Astrocyte (in vitro differentiated cells and primary cell): Measurements from ENCODE around the gene DCDC2B. TPM values are rescaled to one million over a fixed set of nuclear protein-coding genes. Genes with fewer than 3 reads are reported as not detected.
A peak's percentile ranks its signal among the peaks of the same experiment; 100 is the strongest.

Experiments
- DNase-seq: peaks from one replicate; pipeline ENCODE4 v3.0.0-alpha.2; 2010; ENCODE audit warnings: low read depth
- FAIRE-seq: peaks from 2 replicates; lab custom pipeline; 2011; peaks lifted over from hg19 to GRCh38; lab: Jason Lieb, UNC
- H2AFZ ChIP-seq: 2 replicates; pipeline ENCODE4 v1.6.0; 2012; ENCODE audit warnings: low read depth, low read length, inconsistent platforms
- H3K27ac ChIP-seq: 2 replicates; pipeline ENCODE4 v1.5.1; 2011; ENCODE audit warnings: low read depth, low read length, inconsistent platforms
- H3K27me3 ChIP-seq: 2 replicates; pipeline ENCODE4 v1.6.0; 2011; ENCODE audit warnings: low read length, inconsistent platforms; ENCODE audit not compliant: insufficient read depth
- H3K36me3 ChIP-seq: 2 replicates; pipeline ENCODE4 v1.5.1; 2011; ENCODE audit warnings: low read length, inconsistent platforms; ENCODE audit not compliant: insufficient read depth
- H3K4me1 ChIP-seq: 2 replicates; pipeline ENCODE4 v1.5.1; 2011; ENCODE audit warnings: low read length, inconsistent platforms; ENCODE audit not compliant: insufficient read depth
- H3K4me2 ChIP-seq: 2 replicates; pipeline ENCODE4 v1.6.0; 2012; ENCODE audit warnings: low read length, inconsistent platforms
- H3K4me3 ChIP-seq: 2 replicates; pipeline ENCODE4 v1.5.1; 2011; ENCODE audit warnings: low read depth, mild to moderate bottlenecking, low read length, inconsistent platforms; ENCODE audit not compliant: insufficient read depth
- H3K79me2 ChIP-seq: 2 replicates; pipeline ENCODE4 v1.6.0; 2012; ENCODE audit warnings: mild to moderate bottlenecking, low read length, inconsistent platforms; ENCODE audit not compliant: insufficient read depth
- H3K9ac ChIP-seq: 2 replicates; pipeline ENCODE4 v1.6.0; 2012; ENCODE audit warnings: mild to moderate bottlenecking, low read length, inconsistent platforms
- H3K9me3 ChIP-seq: 2 replicates; pipeline ENCODE4 v1.5.1; 2012; ENCODE audit warnings: low read depth, mild to moderate bottlenecking, low read length, inconsistent platforms; ENCODE audit not compliant: insufficient read depth
- H4K20me1 ChIP-seq: 2 replicates; pipeline ENCODE4 v1.6.0; 2012; ENCODE audit warnings: low read length, inconsistent platforms; ENCODE audit not compliant: insufficient read depth
- H3K27ac Mint-ChIP-seq: one replicate; pipeline ENCODE4 v1.8.0; 2021; ENCODE audit warnings: mild to moderate bottlenecking, mixed read lengths; ENCODE audit not compliant: unreplicated experiment
- H3K27me3 Mint-ChIP-seq: one replicate; pipeline ENCODE4 v1.8.0; 2021; ENCODE audit warnings: low read depth, mixed read lengths; ENCODE audit not compliant: unreplicated experiment
- H3K36me3 Mint-ChIP-seq: one replicate; pipeline ENCODE4 v1.8.0; 2021; ENCODE audit warnings: low read depth, mixed read lengths; ENCODE audit not compliant: unreplicated experiment
- H3K4me1 Mint-ChIP-seq: one replicate; pipeline ENCODE4 v1.8.0; 2021; ENCODE audit warnings: low read depth, mixed read lengths; ENCODE audit not compliant: unreplicated experiment
- H3K4me3 Mint-ChIP-seq: one replicate; pipeline ENCODE4 v1.8.0; 2021; ENCODE audit warnings: mild to moderate bottlenecking, moderate library complexity, mixed read lengths; ENCODE audit not compliant: unreplicated experiment
- H3K9me3 Mint-ChIP-seq: one replicate; pipeline ENCODE4 v1.8.0; 2021; ENCODE audit warnings: mild to moderate bottlenecking, mixed read lengths; ENCODE audit not compliant: unreplicated experiment
- CTCF ChIP-seq: IDR thresholded peaks from 2 replicates; pipeline ENCODE4 v1.5.1; 2011; ENCODE audit warnings: low read depth, mild to moderate bottlenecking, inconsistent platforms, low read length, moderate library complexity; ENCODE audit not compliant: insufficient read depth
- EZH2 ChIP-seq: IDR thresholded peaks from 2 replicates; pipeline ENCODE4 v1.6.1; 2012; ENCODE audit warnings: mild to moderate bottlenecking, low read length, inconsistent platforms; ENCODE audit not compliant: insufficient read depth
- total RNA-seq: library from RNA; stranded (reverse); gene quantifications from 2 replicates; pipeline ENCODE4 v1.2.1, GENCODE V29; 2021

DCDC2B gene
- total RNA-seq, 1 donor from 2014 or later: not detected

- peak overlapping the region; percentile 66 for H3K27ac Mint-ChIP-seq
- no peaks in the 10 kb centered on the region for H3K36me3 Mint-ChIP-seq
- H3K4me1 Mint-ChIP-seq: peaks cover 10% of the 10 kb centered on the region
- no peaks in the 10 kb centered on the region for H4K20me1 ChIP-seq
- peaks cover 12% of the 10 kb centered on the region for H3K27me3 Mint-ChIP-seq
- peak overlapping the region; percentile 53 for H3K4me2 ChIP-seq
- H3K27me3 ChIP-seq: no peaks in the 10 kb centered on the region
- no peak overlapping the region for H3K4me3 Mint-ChIP-seq
- H3K4me1 ChIP-seq: peaks cover 23% of the 10 kb centered on the region
- H2AFZ ChIP-seq: peak overlapping the region; percentile 43
- no peak overlapping the region for H3K27ac ChIP-seq
- H3K9me3 Mint-ChIP-seq: peaks cover 2% of the 10 kb centered on the region
- no peak for DNase-seq
- H3K4me3 ChIP-seq: no peak overlapping the region
- H3K9ac ChIP-seq: no peak overlapping the region
- H3K9me3 ChIP-seq: no peaks in the 10 kb centered on the region
- H3K36me3 ChIP-seq: no peaks in the 10 kb centered on the region
- no peak for FAIRE-seq
- no peak for TF ChIP-seq EZH2
- no peak for TF ChIP-seq CTCF
- no peaks in the 10 kb centered on the region for H3K79me2 ChIP-seq
Measured at GRCh38 chr1:32249831-32250525, 41.1 kb downstream of the DCDC2B start.

GRCh38 chr1:32250893-32251716, 42.2 kb downstream of the DCDC2B start, which contains the start of gene LCK:
Gene LCK, plus strand, starts transcription at chr1:32251265. Its CDS starts 23,065 bp downstream, at chr1:32274330.
- no peaks in the 10 kb centered on the region for H3K27me3 ChIP-seq
- Mint-ChIP-seq H3K9me3 (peaks cover 2% of the 10 kb centered on the region), H3K4me1 (peaks cover 10% of the 10 kb centered on the region), H3K27me3 (peaks cover 12% of the 10 kb centered on the region), H3K4me3 (no peak within 1 kb of the TSS), H3K27ac (peak within 1 kb of the TSS; percentile 66), H3K36me3 (no peaks in the 10 kb centered on the region)
- FAIRE-seq: no peak
- H3K27ac ChIP-seq: no peak within 1 kb of the TSS
- H3K9me3 ChIP-seq: no peaks in the 10 kb centered on the region
- peaks cover 23% of the 10 kb centered on the region for H3K4me1 ChIP-seq
- DNase-seq: no peak
- H3K79me2 ChIP-seq: no peaks in the 10 kb centered on the region
- TF ChIP-seq CTCF (no peak), EZH2 (no peak)
- H2AFZ ChIP-seq: peak within 1 kb of the TSS; percentile 43
- H3K36me3 ChIP-seq: no peaks in the 10 kb centered on the region
- H3K4me3 ChIP-seq: no peak within 1 kb of the TSS
- H3K4me2 ChIP-seq: peak within 1 kb of the TSS; percentile 53
- no peaks in the 10 kb centered on the region for H4K20me1 ChIP-seq
- H3K9ac ChIP-seq: no peak within 1 kb of the TSS
